ENCODE measurements around the gene TOGARAM2. TPM values are rescaled to one million over a fixed set of nuclear protein-coding genes. Genes with fewer than 3 reads are reported as not detected.

The TOGARAM2 gene
- total and polyA plus RNA-seq, 2 of the 13 experiments (the other 11 are each of a cell fraction or from before 2014, with no cell fraction given), result under 0.01 to 0.05 TPM

- TF ChIP-seq STAG1 (CRISPR knock-in tag; IDR thresholded peaks at IDR 0.05), result 0 out of 2 replicates have a peak, but pooled peaks have one; percentile 5
These were observed 81.3 kb downstream of the TOGARAM2 start (continued) for GRCh38 chr2:29062371-29062770.

GRCh38 chr2:29063056-29063455, 82.0 kb downstream of the TOGARAM2 start:
- intact Hi-C loops (cut with micrococcal nuclease; ENCODE audit: unreplicated experiment), result no loop called here
- 55% methylated on average over 5 of the region's 6 CpGs for WGBS (ENCODE audit: low lambda C conversion rate)
- Histone ChIP-seq H3K36me3 (replicated peaks in 1 of 2; ENCODE audit: control insufficient read depth in 1 of 2, insufficient read depth in 2 of 2, low read length in 2 of 2) (no peaks in the 10 kb centered on the region), H4K20me1 (ENCODE audit: insufficient read depth, low read length) (no peaks in the 10 kb centered on the region), H3K4me1 (ENCODE audit: insufficient read depth, low read length) (no peaks in the 10 kb centered on the region), H3K27me3 (ENCODE audit: control insufficient read depth in 1 of 2, insufficient read depth in 2 of 2, low read length in 2 of 2) (peaks cover 2 to 64% of the 10 kb centered on the region in 2 experiments; a peak in 2 of 5 replicates), H3K27ac (ENCODE audit: extremely low read length, insufficient read depth, low read length) (no peak overlapping the region), H3K9ac (ENCODE audit: insufficient read depth, low read depth, low read length) (no peak overlapping the region), H3K79me2 (ENCODE audit: insufficient read depth, low read length) (no peaks in the 10 kb centered on the region), H3K4me3 (replicated peaks in 1 of 3; ENCODE audit: insufficient read depth in 1 of 3, low read depth in 2 of 3, low read length in 3 of 3) (no peak overlapping the region), H3K9me3 (ENCODE audit: low read length) (no peaks in the 10 kb centered on the region), H2AFZ (ENCODE audit: low read length) (no peak overlapping the region), H3K4me2 (ENCODE audit: low read depth, low read length) (no peak overlapping the region)
- TF ChIP-seq PITX1 (CRISPR knock-in tag; IDR thresholded peaks at IDR 0.05) (no peak), ZNF737 (CRISPR knock-in tag; IDR thresholded peaks at IDR 0.05; ENCODE audit: borderline replicate concordance) (no peak), ZSCAN29 (CRISPR knock-in tag; conservative IDR thresholded peaks at IDR 0.05) (no peak), CSRNP2 (CRISPR knock-in tag; conservative IDR thresholded peaks at IDR 0.05; ENCODE audit: low read depth) (no peak), ZNF75D (CRISPR knock-in tag; IDR thresholded peaks at IDR 0.05; ENCODE audit: borderline replicate concordance) (no peak), FLYWCH1 (CRISPR knock-in tag; IDR thresholded peaks at IDR 0.05) (no peak), NCOA1 (CRISPR knock-in tag; IDR thresholded peaks at IDR 0.05) (no peak), GMEB2 (CRISPR knock-in tag; IDR thresholded peaks at IDR 0.05; ENCODE audit: low read depth) (no peak), CAMTA2 (CRISPR knock-in tag; IDR thresholded peaks at IDR 0.05; ENCODE audit: borderline replicate concordance) (no peak), SMAD9 (CRISPR knock-in tag; IDR thresholded peaks at IDR 0.05) (no peak), HCFC1 (IDR thresholded peaks at IDR 0.05; ENCODE audit: low read depth, low read length) (no peak), KDM1A (CRISPR knock-in tag; IDR thresholded peaks at IDR 0.05) (no peak)
- ATAC-seq (no peak), DNase-seq (ENCODE audit: low spot score) (no peak), FAIRE-seq (no peak)
- ChIA-PET CTCF (ENCODE audit: low intra/inter-chr PET ratio, low total read pairs) (no interaction called here), POLR2A (no interaction called here)
- in situ Hi-C loops (cut with HindIII; ENCODE audit: extremely low pct_ligation_motif_present, low pct_unique_long_range_greater_than_20kb), result no loop called here
- no TSS peak for BruUV-seq (replicated peaks)

Measured in HepG2 (cell line).